VCaP (cell line): ENCODE results near the gene ANG.
A peak's percentile ranks its signal among the peaks of the same experiment; 100 is the strongest.
"Not testable (repeated sequence)": the region's sequence is repeated elsewhere in the genome, so short reads cannot be mapped to it uniquely, and the experiment has no call there.

Experiments
- H3K27ac ChIP-seq: fragments of 450-650 bp; 2 replicates; pipeline ENCODE4 v1.5.1; 2017
- TF ChIP-seq, protein P1 (sequence below): fragments of 450-650 bp; conservative IDR thresholded peaks from 2 replicates; pipeline ENCODE4 v1.5.1; 2017; ENCODE audit warnings: mild to moderate bottlenecking, moderate library complexity

Gene ANG

DNA sequence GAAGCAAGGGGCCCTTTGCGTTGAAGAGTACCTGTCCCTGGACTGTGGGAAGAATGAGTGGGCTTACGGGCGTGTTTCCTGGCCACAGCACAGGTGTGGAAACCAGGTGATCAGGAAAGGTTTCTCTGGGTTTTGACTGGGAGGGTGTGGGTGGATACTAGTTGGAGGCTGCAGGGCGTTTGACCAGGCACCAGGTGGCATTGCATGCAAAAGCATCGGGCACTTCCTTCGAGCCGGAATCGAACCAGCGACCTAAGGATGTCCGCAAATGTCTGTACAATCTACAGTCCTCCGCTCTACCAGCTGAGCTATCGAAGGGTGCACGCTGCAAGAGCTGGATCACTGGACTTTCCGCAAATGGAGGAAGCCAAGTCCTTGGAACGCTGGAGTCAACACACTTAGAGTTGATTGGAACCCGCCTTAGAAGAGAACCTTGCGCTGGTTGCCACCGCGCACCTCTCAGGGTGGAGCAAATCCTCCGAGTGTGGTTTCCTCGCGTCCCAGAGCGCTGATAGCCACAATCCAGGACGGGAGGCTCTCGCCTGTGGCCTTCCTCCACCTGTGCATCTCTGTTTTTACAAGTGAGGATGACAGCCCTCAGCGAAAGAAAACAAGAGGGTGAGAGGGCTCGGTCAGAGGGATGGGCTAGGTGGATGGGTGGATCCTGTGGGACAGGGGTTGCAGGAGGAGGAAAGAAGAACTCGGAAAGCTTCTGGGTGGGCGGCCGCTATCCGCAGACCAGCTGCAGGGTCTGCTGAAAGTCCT is 25.4 kb upstream of the ANG start:
- peak overlapping the region; percentile 34 for H3K27ac ChIP-seq
- TF ChIP-seq, protein P1, sequence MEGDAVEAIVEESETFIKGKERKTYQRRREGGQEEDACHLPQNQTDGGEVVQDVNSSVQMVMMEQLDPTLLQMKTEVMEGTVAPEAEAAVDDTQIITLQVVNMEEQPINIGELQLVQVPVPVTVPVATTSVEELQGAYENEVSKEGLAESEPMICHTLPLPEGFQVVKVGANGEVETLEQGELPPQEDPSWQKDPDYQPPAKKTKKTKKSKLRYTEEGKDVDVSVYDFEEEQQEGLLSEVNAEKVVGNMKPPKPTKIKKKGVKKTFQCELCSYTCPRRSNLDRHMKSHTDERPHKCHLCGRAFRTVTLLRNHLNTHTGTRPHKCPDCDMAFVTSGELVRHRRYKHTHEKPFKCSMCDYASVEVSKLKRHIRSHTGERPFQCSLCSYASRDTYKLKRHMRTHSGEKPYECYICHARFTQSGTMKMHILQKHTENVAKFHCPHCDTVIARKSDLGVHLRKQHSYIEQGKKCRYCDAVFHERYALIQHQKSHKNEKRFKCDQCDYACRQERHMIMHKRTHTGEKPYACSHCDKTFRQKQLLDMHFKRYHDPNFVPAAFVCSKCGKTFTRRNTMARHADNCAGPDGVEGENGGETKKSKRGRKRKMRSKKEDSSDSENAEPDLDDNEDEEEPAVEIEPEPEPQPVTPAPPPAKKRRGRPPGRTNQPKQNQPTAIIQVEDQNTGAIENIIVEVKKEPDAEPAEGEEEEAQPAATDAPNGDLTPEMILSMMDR = peak; percentile 75

DNA sequence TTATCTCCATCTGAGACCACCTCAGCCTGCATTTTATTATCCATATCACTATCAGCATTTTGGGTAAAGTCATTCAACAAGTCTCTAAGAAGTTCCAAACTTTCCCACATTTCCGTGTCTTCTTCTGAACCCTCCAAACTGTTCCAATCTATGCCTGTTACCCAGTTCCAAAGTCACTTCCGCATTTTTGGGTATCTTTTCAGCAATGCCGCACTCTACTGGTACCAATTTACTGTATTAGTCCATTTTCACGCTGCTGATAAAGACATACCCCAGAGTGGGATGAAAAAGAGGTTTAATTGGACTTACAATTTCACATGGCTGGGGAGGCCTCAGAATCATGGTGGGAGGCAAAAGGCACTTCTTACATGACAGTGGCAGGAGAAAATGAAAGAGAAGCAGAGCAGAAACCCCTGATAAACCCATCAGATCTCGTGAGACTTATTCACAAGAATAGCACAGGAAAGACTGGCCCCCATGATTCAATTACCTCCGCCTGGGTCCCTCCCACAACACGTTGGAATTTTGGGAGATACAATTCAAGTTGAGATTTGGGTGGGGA is 22.1 kb upstream of the ANG start:
- H3K27ac ChIP-seq = not testable (repeated sequence)

DNA sequence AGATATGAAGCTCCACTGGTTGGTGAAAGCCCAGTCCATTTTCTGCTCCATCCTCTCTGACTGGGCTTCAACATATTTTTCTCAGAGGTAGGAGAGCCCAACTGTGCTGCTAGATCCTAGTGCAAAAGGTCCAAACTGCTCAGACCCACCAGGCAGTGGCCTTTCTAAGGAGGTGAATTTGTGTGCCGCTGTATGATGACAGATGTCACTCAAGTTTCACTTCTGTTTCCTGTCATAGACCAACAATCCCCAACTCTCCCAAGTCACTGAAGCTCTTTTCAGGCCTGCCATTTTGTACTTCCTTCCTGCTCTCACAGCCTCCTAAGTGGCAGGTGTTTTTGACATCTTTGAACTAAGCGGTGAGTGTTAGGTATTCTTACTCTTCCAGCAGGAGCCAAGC is 20.6 kb upstream of the ANG start:
- TF ChIP-seq, protein P1 = no peak
- no peak overlapping the region for H3K27ac ChIP-seq

DNA sequence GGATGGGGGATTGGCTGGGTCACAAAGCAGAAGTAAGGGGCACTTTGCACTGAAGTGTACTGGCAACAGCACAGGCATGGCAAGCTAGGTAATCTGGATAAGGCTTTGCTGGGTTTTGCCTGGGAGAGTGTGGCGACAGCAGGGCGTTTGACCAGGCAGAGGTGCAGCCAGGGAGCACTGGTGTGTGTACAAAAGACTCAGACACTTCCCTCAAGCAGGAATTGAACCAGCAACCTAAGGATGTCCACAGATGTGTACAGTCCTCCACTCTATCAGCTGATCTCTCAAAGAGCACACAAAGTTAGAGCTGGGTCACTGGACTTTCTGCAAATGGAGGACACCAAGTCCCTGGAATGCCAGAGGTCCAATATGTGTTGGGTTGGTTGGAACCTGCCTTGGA is 19.6 kb upstream of the ANG start:
- no peak overlapping the region for H3K27ac ChIP-seq
- TF ChIP-seq, protein P1 = no peak

DNA sequence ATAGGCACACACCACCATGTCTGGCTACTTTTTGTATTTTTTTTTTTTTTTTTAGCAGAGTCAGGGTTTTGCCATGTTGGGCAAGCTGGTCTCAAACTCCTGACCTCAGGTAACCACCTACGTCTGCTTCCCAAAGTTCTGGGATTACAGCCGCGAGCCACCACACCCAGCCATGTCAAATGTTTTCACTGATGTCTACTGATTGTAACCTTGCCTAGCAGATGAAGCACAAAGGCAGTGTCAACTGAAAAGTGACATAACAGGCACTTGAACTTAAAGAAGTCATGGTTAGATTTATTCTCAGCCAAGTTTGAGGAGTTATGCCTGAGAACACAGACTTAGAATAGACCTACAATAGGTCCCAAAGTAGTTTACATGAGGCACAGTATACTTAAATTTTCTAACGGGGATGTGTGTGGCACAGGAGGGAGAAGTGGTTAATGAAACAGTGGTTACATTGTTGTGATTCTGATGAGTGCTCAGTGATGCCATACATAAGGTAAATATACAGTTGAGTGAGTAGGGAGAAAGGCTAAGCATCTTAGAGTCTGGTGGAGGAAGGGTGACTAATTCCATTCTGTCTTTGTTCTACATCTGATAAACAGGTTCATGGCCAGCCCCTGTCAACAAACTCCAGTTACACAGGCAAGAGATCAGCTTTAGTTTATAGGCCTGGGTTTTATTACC is 16.8 kb upstream of the ANG start:
- H3K27ac ChIP-seq = peak overlapping the region; percentile 71

DNA sequence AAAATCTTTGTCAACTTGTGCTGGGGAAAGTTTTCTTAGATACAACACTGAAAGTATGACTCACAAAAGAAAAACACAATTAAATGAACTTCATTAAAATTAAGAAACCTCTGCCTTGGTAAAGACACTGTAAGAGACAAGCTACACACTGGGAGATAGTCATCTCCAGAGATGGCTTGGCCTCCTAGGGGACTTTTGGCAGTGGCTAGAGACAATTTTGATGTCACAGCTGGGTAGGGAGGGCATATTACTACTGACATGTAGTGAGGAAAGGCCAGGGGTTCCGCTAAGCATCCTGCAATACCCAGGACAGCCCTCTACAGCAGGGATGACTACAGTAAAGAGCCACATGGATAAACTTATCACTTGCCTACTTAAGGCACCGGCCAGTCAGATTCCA is 12.9 kb upstream of the ANG start:
- no peak overlapping the region for H3K27ac ChIP-seq
- TF ChIP-seq, protein P1 = no peak

More for the DNA sequence above, 16.8 kb upstream of the ANG start:
- TF ChIP-seq, protein P1 = no peak

DNA sequence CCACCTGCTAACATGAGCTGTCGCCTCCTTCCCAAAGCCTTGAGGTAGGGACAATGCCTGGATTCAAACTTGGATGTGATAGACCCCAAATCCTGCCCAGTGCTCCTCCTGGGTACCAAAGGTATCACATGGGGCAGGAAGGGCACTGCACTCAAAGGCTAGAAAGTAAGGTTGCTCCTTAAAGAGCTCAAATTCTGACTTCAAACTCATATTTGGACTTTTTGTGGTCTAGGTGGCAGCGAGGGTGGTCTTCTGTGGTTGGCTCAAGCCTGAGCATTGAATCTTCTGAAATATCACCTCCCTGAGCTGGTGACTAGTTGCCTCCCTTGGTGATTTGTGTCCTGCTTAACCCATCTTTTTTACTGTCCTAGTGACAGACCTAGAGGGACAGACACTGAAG is 12.5 kb upstream of the ANG start:
- TF ChIP-seq, protein P1 = no peak
- no peak overlapping the region for H3K27ac ChIP-seq

DNA sequence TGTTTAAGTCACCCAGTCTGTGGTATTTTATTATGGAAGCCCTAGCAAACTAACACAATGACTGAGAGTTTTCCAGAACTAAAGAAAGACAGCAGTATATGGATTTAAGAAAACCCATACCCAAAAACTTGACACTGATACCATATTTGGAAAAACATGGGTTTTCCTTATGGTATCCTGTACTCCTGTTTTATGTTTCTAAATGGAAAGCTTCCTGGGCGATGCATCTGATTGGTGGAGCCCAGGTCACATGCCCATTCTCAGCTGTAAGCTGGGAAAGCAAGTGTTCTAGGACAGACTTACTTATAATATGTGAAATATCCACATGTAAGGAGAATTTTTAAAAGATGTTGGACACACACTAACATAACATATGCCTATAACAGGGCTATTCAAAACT is 8.7 kb upstream of the ANG start:
- TF ChIP-seq, protein P1 = no peak
- H3K27ac ChIP-seq = peak overlapping the region; percentile 96
